HG03342 (cell line): ENCODE data around the gene HAGHL.
"Not testable (repeated sequence)": the region's sequence is repeated elsewhere in the genome, so short reads cannot be mapped to it uniquely, and the experiment has no call there.

Experiments
- ATAC-seq: cut with Tn5 transposase; IDR thresholded peaks from one replicate; pipeline ENCODE4 v1.9.1; 2021; ENCODE audit warnings: mild to moderate bottlenecking, moderate library complexity; ENCODE audit not compliant: unreplicated experiment

The HAGHL gene

DNA sequence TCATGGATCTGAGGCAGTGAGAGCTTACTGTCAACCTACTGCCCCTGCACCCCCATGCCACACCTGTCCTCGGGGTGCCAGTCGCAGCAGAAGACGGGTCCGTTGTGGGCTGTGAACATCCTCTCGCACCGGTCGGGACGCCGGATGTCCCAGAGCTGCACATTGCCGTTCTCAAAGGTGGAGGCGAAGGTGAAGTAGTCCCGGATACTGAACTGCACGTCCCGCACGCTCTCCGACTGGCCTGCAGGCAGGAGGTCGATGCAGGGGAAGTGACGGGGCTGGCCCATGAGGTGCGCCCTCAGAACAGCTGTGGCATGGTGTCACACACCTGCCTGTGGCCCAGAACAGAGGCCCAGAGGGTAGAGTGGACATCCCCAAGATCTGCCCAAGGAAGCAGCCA lies 39.4 kb upstream of the HAGHL start:
- ATAC-seq: no peak

- ATAC-seq: no peak
Observed at GRCh38 chr16:689175-689897, 37.6 kb upstream of the HAGHL start.

- not testable (repeated sequence) for ATAC-seq
Observed at GRCh38 chr16:691242-691641, 35.7 kb upstream of the HAGHL start.

DNA sequence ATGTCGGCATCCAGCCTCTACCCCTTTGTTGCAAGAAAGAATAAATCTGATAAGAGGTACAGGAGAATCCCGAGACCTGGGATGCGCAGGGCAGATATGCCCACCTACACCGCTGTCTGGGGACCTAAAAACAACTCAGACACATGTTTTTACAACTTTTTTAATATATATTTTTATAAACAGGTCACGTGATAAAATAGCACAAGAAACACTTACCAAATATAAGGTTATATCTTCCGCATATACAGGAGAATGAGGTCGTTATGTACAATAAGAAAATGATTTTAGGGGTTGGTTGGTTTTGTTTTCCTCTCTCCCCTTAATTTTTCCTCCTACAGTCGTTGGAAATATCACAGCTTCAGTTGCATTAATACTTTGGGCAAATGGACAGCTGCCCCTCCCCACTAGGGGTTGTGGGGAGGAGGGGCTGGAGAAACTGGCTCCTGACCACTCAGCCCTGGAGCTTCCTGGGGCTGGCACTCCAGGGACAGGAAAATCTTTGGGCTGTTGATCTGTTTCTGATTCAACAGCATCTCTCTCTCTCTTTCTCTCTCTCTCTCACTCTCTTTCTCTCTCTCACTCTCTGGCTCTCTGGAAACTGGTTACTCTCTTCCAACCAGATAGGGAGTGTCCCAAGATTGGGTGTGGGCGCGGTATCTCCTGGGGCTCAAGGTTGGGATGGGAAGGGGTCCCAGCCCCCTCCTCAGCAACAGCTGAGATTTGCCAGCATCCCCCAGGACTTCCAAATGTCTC lies 34.4 kb upstream of the HAGHL start:
- no peak for ATAC-seq

DNA sequence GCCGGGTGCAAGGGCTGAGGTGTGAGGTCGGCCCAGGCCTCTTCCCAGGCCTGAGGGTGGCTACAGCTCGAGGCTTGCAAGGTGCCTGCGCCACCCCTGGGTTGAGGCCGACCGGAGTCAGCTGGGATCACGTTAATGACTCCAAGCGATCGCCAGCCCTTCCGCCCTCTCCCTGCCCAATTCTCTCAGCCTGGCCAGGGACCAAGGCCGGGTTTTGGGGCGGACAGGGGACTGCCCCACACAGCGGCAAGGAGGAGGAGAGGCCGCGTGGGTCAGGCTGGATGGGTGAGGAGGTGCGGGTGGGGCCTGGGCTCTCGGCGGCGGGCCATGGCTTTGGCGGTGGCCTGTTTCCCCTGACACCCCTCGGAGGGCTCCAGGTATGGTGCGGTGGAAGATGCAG lies 33.5 kb upstream of the HAGHL start:
- ATAC-seq: no peak

DNA sequence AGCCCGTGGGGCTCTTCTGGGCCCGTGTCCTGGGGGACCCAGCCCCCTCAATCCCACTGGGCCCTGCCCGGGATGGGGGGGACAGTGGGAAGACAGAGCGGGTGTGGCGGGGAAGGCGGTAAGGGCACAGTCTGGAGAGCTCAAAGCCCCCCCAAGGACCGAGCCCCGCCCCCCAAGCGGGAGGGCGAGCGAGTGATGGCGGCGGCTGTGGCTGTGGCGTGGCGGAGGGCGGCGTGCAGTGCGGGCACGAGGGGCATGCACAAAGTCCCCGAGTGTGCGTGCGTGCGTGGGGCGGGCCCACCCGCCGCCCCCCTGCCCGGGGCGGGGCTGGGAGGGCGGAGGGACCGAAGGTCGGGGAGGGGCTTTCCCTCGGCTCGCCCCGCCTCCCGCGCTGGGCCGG lies 33.1 kb upstream of the HAGHL start:
- ATAC-seq: no peak

DNA sequence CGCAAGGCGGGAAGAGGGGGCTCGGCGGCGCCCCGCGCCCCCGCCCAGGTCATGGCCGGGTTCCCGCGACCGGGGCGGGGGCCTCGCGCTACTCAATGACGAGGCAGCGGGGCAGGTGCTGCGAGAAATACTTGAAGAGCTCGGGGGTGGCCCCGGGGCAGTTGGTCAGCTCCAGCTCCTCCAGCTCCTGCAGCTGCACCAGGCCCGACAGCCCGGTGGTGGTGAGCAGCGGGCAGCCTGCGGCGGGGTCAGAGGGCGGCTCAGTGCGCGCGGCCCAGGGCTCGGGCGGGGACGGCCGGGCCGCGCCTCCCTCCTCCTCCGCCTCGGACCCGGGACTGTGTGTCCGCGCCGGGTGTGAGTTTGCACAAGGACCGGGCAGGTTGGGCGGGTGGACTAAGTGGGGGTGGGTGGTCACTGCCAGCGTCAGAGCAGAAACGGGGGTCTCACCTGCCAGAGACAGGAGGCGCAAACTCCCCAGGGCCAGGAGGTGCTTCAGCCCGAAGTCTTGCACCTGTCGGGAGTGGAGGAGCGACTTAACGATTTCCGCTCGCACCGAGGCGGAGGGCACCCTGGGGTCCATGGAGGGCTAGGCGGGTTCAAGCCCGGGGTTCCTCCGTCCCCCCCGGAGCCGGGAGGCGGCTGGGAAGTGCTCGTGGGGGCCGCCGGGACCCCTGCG lies 32.6 kb upstream of the HAGHL start:
- no peak for ATAC-seq

DNA sequence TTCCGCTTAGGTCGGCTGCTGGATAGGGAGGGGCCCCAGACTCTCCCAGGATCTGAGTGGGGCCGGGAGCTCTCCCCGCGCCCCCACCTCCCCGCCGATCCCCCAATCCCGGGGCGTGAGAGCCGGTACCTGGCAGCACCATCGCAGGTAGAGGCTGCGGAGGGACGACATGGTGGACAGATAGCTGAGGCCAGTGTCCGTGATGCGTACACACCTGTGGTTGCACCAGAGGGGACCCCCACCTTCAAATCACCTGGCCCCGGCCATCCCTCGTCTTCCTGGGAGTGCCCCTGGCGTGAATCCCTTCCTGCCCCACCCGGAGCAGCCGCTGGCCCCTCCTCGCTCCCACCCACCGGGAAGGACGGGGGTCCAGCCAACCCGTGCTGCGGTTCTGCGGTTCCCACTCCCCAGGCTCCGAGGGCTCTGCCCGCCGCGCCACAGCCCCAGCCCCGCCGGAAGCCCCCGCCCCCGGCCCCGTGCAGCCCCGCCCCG lies 32.0 kb upstream of the HAGHL start:
- no peak for ATAC-seq

DNA sequence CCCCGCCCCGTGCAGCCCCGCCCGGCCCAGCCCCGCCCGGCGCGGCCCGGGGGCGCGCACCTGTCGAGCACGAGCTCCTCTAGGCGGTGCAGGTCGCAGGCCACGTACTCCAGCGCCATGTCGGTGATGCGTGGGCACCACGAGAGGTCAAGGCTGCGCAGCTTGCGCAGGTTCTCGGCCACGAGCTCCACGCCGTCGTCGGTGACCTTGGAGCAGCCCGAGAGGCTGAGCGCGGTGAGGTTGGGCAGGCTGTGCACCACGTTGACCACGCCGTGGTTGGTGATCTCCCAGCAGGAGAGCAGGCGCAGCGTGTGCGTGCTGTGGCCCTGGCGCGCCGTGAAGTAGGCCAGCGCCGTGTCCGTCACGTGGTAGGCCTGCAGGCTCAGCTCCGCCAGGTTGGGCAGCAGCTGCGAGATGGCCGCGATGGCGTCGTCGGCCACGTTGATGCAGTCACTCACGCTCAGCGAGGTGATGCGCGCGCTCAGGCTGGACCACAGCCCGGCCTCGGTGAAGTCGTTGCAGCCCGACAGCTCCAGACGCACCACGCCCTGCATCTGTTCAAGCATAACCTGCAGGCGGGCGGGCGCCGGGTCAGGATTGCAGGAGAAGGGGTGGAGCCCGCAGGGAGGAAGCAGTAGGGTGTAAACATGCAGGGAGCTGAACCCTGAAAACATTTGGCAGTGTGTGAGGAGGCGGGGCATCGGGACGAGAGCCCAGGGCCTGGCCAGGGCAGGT lies 31.4 kb upstream of the HAGHL start:
- ATAC-seq: no peak

DNA sequence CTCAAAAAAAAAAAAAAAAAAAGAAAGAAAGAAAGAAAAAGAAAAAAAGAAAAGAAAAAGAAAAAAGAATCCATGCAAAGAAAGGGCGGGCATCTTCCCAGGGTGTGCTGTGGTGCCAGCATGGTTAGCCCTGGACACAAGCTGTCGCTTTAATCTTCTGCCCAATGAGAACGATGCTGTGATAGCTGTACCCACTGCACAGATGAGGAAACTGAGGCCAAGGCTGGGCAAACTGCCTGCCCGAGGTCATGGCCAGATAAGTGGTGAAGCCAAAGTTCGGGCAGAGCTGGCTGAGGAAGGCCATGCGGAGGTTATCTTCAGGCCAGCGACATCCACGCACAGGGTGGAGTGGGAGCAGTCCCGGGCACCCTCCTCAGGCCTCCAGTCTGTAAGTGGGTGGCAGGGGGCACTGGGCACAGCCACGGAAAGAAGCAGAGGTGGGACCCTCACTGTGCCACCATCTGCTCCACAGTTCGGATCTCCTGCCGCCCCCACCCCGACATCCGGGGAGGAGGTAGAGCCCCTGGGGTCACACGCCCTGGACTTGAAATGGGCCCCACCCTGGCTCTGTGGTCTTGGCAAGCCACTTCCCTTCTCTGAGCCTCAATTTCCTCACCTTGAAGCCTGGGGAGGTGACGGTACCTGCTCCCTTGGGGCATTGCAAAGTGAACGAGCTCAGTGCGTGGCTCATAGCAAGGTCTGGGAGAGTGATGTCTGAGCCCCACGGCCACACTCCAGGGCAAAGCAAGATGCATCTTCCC lies 27.8 kb upstream of the HAGHL start:
- no peak for ATAC-seq

DNA sequence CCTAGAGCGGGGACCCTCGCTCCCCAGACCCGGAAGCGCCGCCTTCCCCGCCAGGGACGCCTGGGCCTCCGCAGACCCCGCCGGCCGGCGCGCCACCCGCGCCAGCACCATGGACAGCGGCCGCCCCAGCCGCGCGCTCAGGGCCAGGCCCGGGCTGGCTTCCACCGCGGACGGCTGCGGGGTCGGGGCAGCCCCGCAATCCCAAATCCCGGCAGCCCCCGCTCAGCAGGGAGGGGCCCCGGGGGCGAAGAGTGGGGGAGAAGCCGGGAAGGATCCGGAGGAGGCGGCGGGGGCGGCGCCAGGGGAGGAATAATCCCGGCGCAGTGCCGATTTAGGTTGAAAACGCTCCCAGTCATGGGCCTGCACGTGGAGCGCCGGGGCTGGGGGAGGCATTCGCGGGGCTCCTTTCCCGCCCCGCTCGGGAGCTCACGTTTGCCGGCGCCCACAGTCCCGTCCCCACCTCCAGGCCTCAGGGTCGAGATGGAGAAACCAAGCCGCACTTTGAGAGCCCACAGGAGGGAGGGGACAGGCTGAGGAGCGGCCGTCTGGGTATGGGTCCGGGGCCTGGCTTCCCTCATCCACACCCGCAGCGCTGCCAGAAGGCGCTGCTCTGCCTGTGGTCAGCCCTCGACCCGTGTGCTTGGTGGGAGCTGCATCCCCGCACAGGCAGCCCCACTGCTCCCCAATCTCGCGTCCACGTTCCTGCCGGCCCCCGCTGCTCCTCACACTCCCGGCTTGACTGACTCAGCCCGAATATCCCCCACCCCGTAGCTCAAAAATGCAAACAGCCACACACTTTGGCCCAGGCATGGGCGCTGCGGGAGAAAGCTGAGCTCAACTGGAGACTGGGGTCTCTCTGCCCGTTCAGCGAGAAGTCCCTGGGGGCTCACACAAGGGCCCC lies 26.0 kb upstream of the HAGHL start:
- no peak for ATAC-seq

DNA sequence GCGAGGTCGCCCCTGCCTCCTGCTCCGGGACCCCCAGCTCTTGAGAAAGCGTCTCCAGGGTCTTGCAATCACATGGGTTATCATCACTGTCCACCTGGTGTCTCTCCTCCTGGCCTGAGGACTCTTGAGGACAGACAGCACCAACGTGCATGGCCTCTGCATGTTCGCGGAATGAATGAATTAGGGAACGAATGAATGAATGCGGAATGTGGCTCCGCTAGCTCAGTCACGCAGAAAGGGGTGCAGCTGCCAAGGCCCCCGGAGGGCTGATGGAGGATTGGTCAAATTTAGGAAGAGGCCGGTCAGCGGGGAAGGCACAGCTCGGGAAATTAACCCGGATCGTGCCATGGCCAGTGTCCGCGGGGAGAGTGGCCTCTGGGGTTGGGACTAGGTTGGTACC lies 24.6 kb upstream of the HAGHL start:
- no peak for ATAC-seq

DNA sequence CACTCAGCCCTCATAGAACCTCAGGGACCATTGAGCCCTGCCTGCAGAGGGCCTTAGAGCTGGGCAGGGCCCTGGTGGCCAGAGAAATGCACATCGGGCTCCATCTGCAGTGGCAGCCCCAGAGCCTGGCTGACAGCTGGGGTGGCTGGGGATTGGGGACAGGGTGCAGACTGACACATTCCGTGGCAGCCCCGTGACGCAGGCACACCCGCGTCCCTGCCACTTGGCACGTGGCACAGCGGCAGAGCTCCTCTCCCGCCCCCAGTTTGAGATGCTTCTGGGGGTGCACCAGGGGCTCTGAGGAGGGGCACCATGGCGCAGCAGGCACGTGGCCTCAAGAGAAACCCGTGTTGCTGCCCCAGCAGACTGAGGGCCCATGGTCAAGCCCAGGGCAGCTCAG lies 23.5 kb upstream of the HAGHL start:
- no peak for ATAC-seq

- ATAC-seq: no peak
Observed at GRCh38 chr16:704047-704446, 22.9 kb upstream of the HAGHL start.

DNA sequence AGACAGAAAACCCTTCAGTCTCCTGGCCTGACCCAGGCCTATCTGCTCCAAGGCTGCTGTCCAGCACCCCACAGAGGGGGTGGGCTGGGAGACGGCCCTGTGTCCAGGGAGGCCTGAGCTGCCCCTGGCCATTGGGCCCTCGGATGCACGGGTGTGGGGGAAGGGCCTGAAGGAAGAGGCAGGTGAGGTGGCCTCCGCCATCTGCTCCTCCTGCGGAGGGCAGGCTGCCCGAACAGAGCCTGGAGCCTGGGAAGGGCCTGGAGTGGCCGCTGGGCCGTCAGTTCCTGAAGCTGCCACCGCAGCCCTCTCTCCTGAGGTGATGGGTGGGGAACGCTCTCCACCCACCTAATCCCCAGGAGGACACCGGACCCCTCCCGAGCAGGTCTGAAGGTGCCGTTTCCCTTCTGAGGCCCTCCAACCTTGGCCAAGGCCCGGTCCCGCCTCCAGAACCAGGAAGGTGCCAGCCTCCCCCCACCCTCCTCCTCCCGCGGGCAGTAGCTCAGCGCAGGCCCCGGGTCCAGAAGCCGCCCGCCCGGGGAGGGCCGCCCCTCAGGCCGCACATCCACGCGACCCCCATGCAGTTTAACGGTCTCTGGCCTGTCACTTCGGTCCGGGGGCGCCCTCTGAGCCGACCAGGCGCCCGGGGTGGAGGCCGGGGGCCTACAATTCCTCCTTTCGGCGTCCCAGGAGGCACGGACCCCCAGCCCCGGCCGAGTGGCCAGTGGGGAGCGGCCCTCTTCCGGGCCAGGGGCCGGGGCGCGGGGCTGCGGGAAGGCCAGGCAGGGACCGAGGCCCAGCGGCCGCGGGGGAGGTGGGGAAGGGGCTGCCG lies 22.1 kb upstream of the HAGHL start:
- ATAC-seq: no peak

DNA sequence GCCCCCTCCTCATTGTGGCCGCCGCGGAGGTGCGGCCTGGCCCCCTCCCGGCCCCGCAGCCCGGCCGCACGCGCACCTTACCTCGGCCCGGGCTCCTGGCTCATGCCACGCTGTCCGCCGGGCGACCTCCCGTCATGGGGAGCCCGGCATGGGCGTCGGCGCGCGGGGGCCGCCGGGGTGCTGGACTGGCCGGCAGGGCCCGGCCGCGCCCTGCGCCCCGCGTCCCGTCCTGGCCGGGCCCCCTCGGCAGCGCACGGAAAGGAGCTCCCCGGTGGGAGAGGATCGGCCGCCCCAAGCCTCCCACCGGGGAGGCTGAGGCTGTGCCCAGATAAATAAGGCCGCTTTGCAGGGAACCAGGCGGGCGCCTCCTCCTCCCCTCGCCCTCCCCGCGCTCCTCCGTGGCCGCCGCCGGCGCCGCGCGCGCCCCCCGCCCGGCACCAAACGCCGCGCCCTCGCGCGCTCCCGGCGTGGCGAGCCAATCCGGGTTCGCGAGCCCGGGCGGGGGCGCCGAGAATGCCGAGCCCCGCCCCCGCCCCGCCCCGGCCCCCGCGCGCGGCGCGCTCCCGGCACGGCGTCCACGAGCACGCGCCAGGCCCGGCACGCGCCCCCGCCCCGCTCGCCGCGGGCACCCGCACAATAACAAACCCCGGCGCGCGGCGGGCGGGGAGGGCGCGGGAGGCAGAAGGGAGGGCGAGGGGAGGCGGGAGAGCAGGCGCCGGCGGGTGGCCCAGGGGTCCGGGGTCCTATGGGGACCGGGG lies 21.3 kb upstream of the HAGHL start, which contains the start of gene FBXL16:
Gene FBXL16, minus strand, starts transcription at position 371 of the 758 bp plus-strand sequence. CDS start 8,396 bp downstream, outside the sequence.
- no peak for ATAC-seq

DNA sequence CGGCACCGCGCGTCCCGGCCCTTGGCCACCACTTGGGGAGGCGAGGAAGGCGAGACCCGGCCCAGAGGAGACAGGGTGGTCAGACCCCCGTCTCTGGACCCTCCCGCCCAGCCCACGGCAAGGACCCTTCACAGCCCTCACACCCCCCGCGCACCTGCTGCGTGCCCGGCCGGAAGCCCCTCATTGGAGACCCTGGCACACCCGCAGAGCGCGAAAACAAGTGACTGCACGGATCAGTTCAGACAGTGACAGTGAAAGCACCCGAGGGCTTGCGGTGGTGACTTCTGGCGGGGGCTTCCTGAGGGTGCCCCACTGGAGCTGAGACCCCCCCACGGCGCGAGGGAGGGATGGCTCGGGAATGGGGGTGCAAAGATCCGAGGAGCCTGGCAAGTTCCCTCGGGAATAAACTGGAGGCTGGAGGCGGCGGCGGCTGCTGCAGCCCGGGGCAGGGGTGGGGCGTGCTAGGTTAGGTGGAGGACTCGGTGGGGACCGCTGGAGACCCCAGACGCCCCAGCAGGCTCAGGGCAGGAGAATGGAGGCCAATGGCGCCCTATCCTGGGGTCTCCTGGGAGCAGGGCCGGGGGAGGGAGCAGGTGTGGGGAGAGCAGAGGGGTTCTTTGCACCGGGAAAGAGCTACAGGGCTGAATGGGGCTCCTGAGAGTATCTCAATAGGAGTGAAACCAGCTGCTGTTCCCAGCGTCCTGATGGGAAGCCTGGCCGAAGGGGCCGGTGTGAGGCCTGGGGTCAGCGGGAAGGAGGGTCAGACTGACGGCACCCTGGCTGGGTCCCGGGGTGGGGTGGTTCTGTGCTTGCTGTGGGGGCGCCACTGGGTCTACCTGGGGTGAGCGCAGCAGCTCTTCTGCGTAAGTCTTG lies 20.5 kb upstream of the HAGHL start:
- ATAC-seq: no peak
